ENCODE data around the gene GDI2. TPM values are rescaled to one million over a fixed set of nuclear protein-coding genes. Genes with fewer than 3 reads are reported as not detected.

GDI2 gene
- total RNA-seq, 1 experiment from 2014 or later, result 325 TPM

DNA sequence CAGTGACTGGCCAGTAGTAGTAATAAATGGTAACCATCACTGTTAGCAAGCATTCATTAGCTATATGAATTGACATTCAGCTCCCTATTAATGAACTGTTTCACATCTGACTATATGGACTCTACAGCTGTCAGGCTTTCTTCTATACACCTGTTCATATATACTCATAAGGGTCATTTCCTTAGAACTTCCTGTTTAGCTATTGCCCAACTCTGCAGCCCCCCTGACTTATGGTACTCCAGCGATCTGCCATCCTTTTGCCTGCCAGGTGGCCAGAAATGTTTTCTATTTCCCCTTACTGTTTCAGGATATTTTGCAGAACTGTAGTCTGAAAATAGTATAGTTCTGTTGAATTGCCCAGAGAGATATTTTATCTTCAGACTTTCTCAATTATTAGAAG lies 72.0 kb downstream of the GDI2 start:
- Histone ChIP-seq H3K4me1 (ENCODE audit: insufficient read depth, low read length, poor library complexity, severe bottlenecking) (no peaks in the 10 kb centered on the region), H3K27me3 (replicated peaks; ENCODE audit: insufficient read depth, low read depth, low read length, poor library complexity) (no peaks in the 10 kb centered on the region), H3K27ac (ENCODE audit: low read depth, low read length, poor library complexity, severe bottlenecking) (no peak overlapping the region), H3K9me3 (ENCODE audit: low read depth, low read length, poor library complexity, severe bottlenecking) (no peaks in the 10 kb centered on the region), H3K36me3 (ENCODE audit: insufficient read depth, low read length, poor library complexity, severe bottlenecking) (peaks cover 24% of the 10 kb centered on the region), H3K4me3 (ENCODE audit: low read depth, low read length, poor library complexity, severe bottlenecking) (no peak overlapping the region)
- TF ChIP-seq EZH2 (IDR thresholded peaks at IDR 0.05; ENCODE audit: borderline replicate concordance, low read depth, low read length, poor library complexity, severe bottlenecking), result no peak
- TF ChIP-seq, protein P1, sequence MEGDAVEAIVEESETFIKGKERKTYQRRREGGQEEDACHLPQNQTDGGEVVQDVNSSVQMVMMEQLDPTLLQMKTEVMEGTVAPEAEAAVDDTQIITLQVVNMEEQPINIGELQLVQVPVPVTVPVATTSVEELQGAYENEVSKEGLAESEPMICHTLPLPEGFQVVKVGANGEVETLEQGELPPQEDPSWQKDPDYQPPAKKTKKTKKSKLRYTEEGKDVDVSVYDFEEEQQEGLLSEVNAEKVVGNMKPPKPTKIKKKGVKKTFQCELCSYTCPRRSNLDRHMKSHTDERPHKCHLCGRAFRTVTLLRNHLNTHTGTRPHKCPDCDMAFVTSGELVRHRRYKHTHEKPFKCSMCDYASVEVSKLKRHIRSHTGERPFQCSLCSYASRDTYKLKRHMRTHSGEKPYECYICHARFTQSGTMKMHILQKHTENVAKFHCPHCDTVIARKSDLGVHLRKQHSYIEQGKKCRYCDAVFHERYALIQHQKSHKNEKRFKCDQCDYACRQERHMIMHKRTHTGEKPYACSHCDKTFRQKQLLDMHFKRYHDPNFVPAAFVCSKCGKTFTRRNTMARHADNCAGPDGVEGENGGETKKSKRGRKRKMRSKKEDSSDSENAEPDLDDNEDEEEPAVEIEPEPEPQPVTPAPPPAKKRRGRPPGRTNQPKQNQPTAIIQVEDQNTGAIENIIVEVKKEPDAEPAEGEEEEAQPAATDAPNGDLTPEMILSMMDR (conservative IDR thresholded peaks at IDR 0.05; ENCODE audit: low read depth, low read length), result no peak
- intact Hi-C loops (cut with micrococcal nuclease; ENCODE audit: unreplicated experiment), result no loop called here
- POLR2A ChIA-PET (ENCODE audit: low non-redundant PET), result no interaction called here
- DNase-seq (ENCODE audit: low spot score), result no peak
- CTCF ChIA-PET, result no interaction called here
- BruUV-seq (replicated peaks), result no TSS peak

DNA sequence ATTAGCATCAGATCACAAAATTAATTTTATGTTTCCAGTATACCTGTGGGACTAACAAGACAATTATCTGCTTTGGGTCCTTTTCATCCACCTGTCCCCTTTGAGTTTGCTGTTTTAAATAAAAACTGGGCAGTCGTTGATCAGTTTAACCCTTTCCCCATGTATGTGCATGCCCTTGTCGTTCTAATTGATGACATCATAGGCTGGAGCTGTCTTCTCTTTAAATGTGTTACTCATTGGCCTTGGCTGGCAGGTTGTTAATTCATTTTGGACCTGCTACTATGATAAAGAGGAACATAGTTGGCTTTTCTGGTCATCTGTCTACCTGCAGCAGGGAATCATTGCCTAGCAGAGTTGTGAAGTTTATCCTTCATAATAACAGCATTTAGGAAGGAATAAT lies 74.8 kb downstream of the GDI2 start:
- no peak for TF ChIP-seq EZH2 (IDR thresholded peaks at IDR 0.05; ENCODE audit: borderline replicate concordance, low read depth, low read length, poor library complexity, severe bottlenecking)
- TF ChIP-seq, protein P1 (conservative IDR thresholded peaks at IDR 0.05; ENCODE audit: low read depth, low read length), result no peak
- Histone ChIP-seq H3K9me3 (ENCODE audit: low read depth, low read length, poor library complexity, severe bottlenecking) (no peaks in the 10 kb centered on the region), H3K27me3 (replicated peaks; ENCODE audit: insufficient read depth, low read depth, low read length, poor library complexity) (no peaks in the 10 kb centered on the region), H3K4me3 (ENCODE audit: low read depth, low read length, poor library complexity, severe bottlenecking) (no peak overlapping the region), H3K36me3 (ENCODE audit: insufficient read depth, low read length, poor library complexity, severe bottlenecking) (peaks cover 22% of the 10 kb centered on the region), H3K4me1 (ENCODE audit: insufficient read depth, low read length, poor library complexity, severe bottlenecking) (no peaks in the 10 kb centered on the region), H3K27ac (ENCODE audit: low read depth, low read length, poor library complexity, severe bottlenecking) (no peak overlapping the region)
- CTCF ChIA-PET, result no interaction called here
- DNase-seq (ENCODE audit: low spot score), result no peak
- intact Hi-C loops (cut with micrococcal nuclease; ENCODE audit: unreplicated experiment), result no loop called here
- POLR2A ChIA-PET (ENCODE audit: low non-redundant PET), result no interaction called here
- BruUV-seq (replicated peaks), result no TSS peak

DNA sequence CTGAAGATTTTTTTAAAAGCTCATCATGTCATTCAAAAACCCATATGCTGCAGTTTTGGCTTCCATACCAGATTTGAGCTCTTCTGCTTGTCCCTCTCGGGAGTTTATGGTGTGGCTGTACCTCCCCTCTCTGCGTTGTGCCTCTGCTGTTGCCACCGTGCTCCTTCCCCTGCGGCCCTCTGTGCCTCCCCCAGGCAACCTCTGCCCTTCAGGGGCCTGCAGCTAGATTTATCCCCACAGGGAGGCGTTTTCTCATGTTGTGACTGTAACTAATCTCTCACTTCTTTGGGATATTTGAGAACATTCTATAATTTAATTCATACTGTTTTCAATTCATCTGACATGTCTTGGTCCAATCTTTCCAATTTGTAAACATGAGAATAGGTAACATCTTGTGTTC lies 75.9 kb downstream of the GDI2 start:
- DNase-seq (ENCODE audit: low spot score), result peak; percentile 15
- POLR2A ChIA-PET (ENCODE audit: low non-redundant PET), result no interaction called here
- CTCF ChIA-PET, result no interaction called here

More for the DNA sequence above, 75.9 kb downstream of the GDI2 start:
- Histone ChIP-seq H3K27ac (ENCODE audit: low read depth, low read length, poor library complexity, severe bottlenecking) (no peak overlapping the region), H3K27me3 (replicated peaks; ENCODE audit: insufficient read depth, low read depth, low read length, poor library complexity) (no peaks in the 10 kb centered on the region), H3K36me3 (ENCODE audit: insufficient read depth, low read length, poor library complexity, severe bottlenecking) (peaks cover 16% of the 10 kb centered on the region), H3K4me1 (ENCODE audit: insufficient read depth, low read length, poor library complexity, severe bottlenecking) (no peaks in the 10 kb centered on the region), H3K4me3 (ENCODE audit: low read depth, low read length, poor library complexity, severe bottlenecking) (no peak overlapping the region), H3K9me3 (ENCODE audit: low read depth, low read length, poor library complexity, severe bottlenecking) (no peaks in the 10 kb centered on the region)
- intact Hi-C loops (cut with micrococcal nuclease; ENCODE audit: unreplicated experiment), result no loop called here
- no peak for TF ChIP-seq EZH2 (IDR thresholded peaks at IDR 0.05; ENCODE audit: borderline replicate concordance, low read depth, low read length, poor library complexity, severe bottlenecking)
- TF ChIP-seq, protein P1 (conservative IDR thresholded peaks at IDR 0.05; ENCODE audit: low read depth, low read length), result 0 out of 2 replicates have a peak, but pooled peaks have one; percentile 28
- no TSS peak for BruUV-seq (replicated peaks)

All from A673 (cell line).